Measurements from ENCODE around the gene USP34. TPM values are rescaled to one million over a fixed set of nuclear protein-coding genes. Genes with fewer than 3 reads are reported as not detected.

USP34 gene
- total and polyA plus RNA-seq, 2 of the 8 experiments (the other 6 are each of a cell fraction or from before 2014, with no cell fraction given): 56.7 to 91.7 TPM

- H3K27ac ChIP-seq (ENCODE audit: low read depth, low read length): no peak overlapping the region
- POLR2A ChIA-PET (ENCODE audit: partially characterized antibody): interaction anchor here (0.6 kb wide), 2 partner anchors 121 to 524 kb away, joined by 3 to 4 read pairs; no protein-coding TSS in a partner anchor
Observed at GRCh38 chr2:61229936-61230335, 241.0 kb downstream of the USP34 start.

More at GRCh38 chr2:61229936-61230335, 241.0 kb downstream of the USP34 start:
- no peak overlapping the region for H2BK5ac ChIP-seq (ENCODE audit: low read depth, low read length)
- H3K79me1 ChIP-seq (ENCODE audit: low read depth, low read length): no peaks in the 10 kb centered on the region
- H4K5ac ChIP-seq (ENCODE audit: insufficient read length, low read depth, low read length): no peak overlapping the region
- no peak overlapping the region for H3K18ac ChIP-seq (ENCODE audit: extremely low read depth, low read length)
- no peak overlapping the region for H2BK120ac ChIP-seq (replicated peaks; ENCODE audit: low read depth, low read length)
- H4K91ac ChIP-seq (replicated peaks; ENCODE audit: insufficient read length, low read length): no peak overlapping the region
- H3K4me3 ChIP-seq (ENCODE audit: extremely low read depth in 1 of 4, insufficient read depth in 2 of 4, low read depth in 3 of 4, low read length in 4 of 4): no peak overlapping the region
- no peak overlapping the region for H2BK15ac ChIP-seq (ENCODE audit: low read length)
- H2AFZ ChIP-seq (ENCODE audit: low read length): no peak overlapping the region
- peaks cover 2 to 61% (median 16%) of the 10 kb centered on the region in 4 experiments; a peak in 5 of 8 replicates for H3K36me3 ChIP-seq (ENCODE audit: control insufficient read depth in 2 of 4, insufficient read depth in 4 of 4, low read length in 3 of 4)
- FAIRE-seq (no peak), DNase-seq (ENCODE audit: low read depth in 1 of 2, low spot score in 2 of 2) (no peak)
- TF ChIP-seq MAFK (IDR thresholded peaks at IDR 0.05; ENCODE audit: low read depth, low read length) (no peak), FOSL1 (IDR thresholded peaks at IDR 0.05; ENCODE audit: insufficient read depth, low read depth, low read length) (no peak)
- no peak overlapping the region for H3K4me2 ChIP-seq (ENCODE audit: insufficient read depth in 1 of 2, low read depth in 2 of 2, low read length in 2 of 2)
- H4K20me1 ChIP-seq (replicated peaks in 1 of 2; ENCODE audit: control insufficient read depth in 1 of 2, insufficient read depth in 2 of 2, low read length in 2 of 2): peaks cover 0 to 2% of the 10 kb centered on the region in 2 experiments
- H3K27me3 ChIP-seq (replicated peaks in 1 of 4; ENCODE audit: control insufficient read depth in 3 of 4, extremely low read depth in 1 of 4, insufficient read depth in 3 of 4, low read length in 3 of 4): no peaks in the 10 kb centered on the region
- H3K79me2 ChIP-seq (ENCODE audit: control insufficient read depth in 1 of 2, insufficient read depth in 2 of 2, low read length in 2 of 2): no peaks in the 10 kb centered on the region
- H3K9me3 ChIP-seq (ENCODE audit: insufficient read depth in 2 of 2, low read depth in 1 of 2, low read length in 1 of 2): no peaks in the 10 kb centered on the region
- no peak overlapping the region for H3K23ac ChIP-seq (ENCODE audit: insufficient read length)
- no peaks in the 10 kb centered on the region for H3K4me1 ChIP-seq (replicated peaks in 1 of 4; ENCODE audit: control insufficient read depth in 3 of 4, insufficient read depth in 4 of 4, low read length in 3 of 4)
- no peak overlapping the region for H2AK5ac ChIP-seq (ENCODE audit: low read depth, low read length)
- H2BK12ac ChIP-seq (ENCODE audit: low read depth, low read length): no peak overlapping the region
- no peak overlapping the region for H3K56ac ChIP-seq (replicated peaks; ENCODE audit: insufficient read length, low read depth, low read length)
- no peak overlapping the region for H3K4ac ChIP-seq (replicated peaks; ENCODE audit: insufficient read length, low read depth, low read length)
- CTCF ChIA-PET (ENCODE audit: partially characterized antibody): no interaction called here
- H3K23me2 ChIP-seq (ENCODE audit: low read depth, low read length): no peaks in the 10 kb centered on the region
- no peak overlapping the region for H2BK20ac ChIP-seq (ENCODE audit: low read length)
- H3K9ac ChIP-seq (replicated peaks in 1 of 4; ENCODE audit: extremely low read depth in 1 of 4, low read depth in 3 of 4, low read length in 3 of 4): no peak overlapping the region
- WGBS, 2 experiments (ENCODE audit: extremely low coverage in 1 of 2, insufficient coverage in 1 of 2, insufficient read length in 1 of 2, insufficient replicate concordance in 2 of 2, low coverage in 1 of 2, low lambda C conversion rate in 2 of 2, missing lambda C conversion rate in 1 of 2): 92% methylated on average over 2 of the region's 2 CpGs; no CpG with 5 or more reads in 1 of the 2 experiments
- H4K8ac ChIP-seq (ENCODE audit: extremely low read depth, insufficient read depth, low read length): no peak overlapping the region
- H3K14ac ChIP-seq (ENCODE audit: insufficient read length): no peak overlapping the region

Data from H1 (cell line).